CMK (cell line): ENCODE data around the gene ITPKB.
"Not testable (repeated sequence)": the region's sequence is repeated elsewhere in the genome, so short reads cannot be mapped to it uniquely, and the experiment has no call there.

Experiments used
- DNase-seq: peaks from one replicate; pipeline ENCODE4 v3.0.0-alpha.2; 2010; ENCODE audit warnings: low read depth

ITPKB gene

DNA sequence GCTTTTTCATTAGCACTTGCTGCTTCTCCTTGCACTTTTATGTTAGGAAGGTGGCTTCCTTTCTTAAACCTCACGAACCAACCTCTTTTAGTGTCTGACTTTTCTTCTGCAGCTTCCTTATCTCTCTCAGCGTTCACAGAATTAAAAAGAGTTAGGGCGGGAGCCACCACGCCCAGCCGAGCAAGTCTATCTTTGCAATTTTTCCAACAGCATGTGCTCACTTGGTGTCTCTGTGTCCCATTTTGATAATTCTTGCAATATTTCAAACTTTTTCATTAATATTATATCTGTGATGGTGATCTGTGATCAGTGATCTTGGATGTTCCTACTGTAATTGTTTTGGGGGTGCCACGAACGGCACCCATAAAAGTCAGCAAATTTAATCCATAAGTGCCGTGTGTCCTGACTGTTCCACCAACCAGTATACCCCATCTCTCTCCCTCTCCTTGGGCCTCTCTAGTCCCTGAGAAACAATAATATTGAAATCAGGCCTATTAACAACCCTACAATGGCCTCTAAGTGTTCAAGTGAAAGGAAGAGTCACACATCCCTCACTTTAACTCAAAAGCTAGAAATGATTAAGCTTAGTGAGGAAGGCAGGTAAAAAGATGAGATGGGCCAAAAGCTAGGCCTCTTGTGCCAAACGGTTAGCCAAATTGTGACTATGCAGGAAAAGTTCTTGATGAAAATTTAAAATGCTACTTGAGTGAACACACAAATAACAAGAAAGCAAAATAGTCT is 15.9 kb upstream of the ITPKB start:
- no peak for DNase-seq

DNA sequence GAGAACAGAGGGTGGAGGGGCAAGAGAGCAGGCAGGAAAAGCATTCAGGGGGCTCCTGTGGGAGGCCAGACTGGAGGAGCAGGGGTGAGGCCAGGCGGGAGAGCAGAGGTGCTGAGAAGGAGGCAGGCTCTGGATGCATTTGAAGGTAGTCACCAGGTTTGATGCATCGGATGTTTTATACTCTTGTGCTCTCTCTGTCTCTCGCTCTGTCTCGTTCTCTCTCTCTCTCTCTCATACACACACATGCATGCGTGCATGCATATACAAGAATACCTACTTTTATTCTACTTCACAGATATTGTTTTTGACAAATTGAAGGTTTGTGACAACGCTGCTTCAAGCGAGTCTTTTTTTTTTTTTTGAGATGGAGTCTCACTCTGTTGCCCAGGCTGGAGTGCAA is 15.0 kb upstream of the ITPKB start:
- DNase-seq: no peak

DNA sequence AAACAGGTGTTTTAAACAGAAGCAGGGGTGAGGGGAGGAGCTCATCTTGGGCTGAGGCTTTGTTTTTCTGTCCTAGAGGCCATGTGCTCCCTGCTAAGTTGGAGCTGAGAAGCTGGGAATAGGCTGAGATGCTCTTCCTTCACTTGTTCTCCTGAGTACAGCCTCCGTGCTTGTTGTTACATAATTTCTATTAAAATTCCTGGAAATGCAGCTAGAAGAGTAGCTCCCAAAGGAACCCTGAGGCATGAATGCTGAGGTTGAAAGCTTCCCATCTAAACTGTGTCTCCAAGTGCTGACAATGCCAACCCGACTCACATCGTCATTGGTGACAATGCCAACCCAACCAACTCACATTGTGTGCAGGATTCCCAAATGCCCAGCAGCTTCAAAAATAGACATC is 12.6 kb upstream of the ITPKB start:
- no peak for DNase-seq

DNA sequence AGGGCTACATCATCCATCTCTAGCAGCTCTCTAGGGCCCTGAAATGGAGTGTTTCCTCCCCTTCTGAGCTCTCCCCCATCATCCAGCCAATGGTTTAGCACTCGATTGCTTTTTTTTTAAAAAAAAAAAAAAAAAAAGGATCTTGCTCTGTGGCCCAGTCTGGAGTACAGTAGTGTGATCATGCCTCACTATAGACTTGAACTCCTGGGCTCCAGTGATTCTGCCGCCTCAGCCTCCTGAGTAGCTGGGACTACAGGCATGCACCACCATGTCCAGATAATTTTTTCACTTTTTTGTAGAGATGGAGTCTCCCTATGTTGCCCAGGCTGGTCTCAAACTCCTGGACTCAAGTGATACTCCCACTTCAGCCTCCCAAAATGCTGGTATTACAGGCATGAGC is 12.1 kb upstream of the ITPKB start:
- DNase-seq: no peak

DNA sequence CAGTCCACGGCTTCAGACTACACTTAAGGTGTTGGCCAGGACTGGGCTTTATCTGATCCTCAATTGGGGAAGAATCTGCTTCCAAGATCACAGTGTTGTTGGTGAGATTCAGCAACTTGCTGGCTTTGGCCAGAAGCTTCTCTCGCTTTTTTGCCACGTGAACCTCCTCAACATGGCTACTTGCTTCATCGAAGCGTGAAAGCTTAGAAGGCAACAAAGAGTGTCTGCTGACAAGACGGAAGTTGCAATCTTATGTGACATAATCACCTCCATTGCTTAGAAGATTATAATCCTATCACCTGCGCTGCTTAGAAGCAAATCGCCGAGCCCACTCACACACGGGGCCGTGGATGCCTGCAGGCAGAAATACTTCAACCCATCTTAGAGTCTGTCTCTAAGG is 10.4 kb upstream of the ITPKB start:
- no peak for DNase-seq

DNA sequence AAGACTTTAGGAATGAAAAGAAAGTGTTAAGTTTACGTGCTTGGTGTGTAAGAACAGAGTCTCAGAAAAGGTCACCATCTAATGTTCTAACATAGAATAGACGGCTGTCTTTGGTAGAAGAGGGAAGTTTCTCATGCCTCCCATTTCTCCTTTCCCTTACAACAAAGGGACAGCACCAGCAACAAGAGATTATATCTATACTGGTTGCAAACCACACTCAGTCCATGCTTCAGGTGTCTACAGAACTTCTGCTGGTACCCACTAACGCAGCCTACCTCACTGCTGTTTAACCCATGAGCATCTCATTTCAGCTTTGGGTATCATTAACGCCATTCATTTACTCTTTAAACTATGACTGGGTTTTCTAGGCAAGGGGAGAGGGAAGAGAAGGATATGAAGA is 9.2 kb upstream of the ITPKB start:
- no peak for DNase-seq

DNA sequence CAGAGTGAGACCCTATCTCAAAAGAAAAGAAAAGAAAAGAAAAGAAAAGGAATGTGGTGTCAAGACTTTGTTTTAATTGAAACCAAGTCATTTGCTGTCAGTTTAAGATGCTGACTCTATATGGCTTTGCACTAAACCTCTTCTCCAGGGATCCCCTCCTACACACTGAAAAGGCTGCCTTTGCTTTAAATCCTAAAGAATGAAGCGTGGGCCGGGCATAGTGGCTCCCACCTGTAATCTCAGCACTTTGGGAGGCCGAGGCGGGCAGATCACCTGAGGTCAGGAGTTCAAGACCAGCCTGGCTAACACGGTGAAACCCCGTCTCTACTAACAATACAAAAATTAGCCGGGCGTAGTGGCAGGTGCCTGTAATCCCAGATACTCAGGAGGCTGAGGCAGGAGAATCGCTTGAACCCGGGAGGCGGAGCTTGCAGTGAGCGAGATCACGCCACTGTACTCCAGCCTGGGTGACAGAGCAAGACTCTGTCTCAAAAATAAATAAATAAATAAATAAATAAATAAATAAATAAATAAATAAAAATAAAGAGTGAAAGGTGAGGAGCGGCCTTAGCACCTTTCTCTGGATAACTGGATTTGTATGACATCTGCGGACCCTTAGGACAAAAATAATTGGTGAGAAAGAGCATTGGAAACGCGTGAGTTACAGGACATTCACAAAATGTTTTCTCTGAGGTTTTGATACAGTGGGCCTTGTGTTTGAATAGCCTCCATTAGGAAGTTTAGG is 8.6 kb upstream of the ITPKB start:
- DNase-seq: not testable (repeated sequence)

DNA sequence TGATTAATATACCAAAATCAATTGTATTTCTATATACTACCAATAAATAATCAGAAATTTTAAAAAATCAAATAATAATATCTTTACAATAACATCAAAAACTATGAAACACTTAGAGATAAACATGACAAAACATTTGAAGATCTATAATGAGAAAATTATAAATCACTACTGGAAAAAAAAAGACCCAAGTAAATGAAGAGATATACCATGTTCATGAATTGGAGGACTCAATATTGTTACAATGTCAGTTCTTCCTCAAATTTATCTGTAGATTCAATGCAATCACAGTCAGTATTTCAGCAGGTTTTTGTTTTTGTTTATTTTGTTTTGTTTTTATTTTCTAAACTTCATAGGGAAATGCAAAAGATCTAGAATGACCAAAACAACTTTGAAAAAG is 4.2 kb upstream of the ITPKB start:
- DNase-seq: no peak

DNA sequence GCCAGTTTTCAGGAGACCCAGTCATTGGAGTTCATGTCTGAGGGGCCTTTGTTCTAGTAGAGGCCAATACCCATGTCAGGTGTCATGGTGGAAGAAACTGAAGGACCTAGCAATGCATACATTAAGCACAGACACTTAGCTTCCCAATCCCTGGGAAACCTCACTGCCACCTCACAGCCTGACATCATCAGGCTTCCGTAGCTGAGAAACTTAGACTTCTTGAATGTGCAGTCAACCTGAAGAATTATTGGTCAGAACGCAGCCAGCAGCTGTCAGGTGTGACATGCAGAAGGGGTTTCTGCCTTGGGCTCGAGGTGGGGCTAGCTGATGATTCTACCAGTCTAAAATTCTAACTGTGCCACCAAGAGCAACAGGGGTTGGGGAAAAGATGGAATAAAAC is 1.9 kb upstream of the ITPKB start:
- no peak for DNase-seq

DNA sequence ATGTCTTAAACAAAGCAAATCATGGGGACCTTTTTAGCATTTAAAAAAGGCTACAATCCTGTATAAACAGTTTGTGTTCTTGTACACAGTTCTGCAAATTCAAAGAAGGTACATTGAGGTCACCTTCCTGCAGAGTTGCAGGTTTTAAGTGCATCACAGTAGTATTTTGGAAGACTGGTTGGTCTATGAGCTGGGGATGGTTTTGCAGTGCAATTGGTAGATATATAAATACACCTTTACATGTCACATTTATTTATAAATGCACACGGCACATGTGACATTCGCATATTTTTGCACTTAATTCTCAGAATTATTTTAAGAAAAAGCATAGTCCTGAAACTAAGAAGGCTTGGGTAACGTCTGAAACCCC is 599 bp upstream of the ITPKB start:
- no peak for DNase-seq

DNA sequence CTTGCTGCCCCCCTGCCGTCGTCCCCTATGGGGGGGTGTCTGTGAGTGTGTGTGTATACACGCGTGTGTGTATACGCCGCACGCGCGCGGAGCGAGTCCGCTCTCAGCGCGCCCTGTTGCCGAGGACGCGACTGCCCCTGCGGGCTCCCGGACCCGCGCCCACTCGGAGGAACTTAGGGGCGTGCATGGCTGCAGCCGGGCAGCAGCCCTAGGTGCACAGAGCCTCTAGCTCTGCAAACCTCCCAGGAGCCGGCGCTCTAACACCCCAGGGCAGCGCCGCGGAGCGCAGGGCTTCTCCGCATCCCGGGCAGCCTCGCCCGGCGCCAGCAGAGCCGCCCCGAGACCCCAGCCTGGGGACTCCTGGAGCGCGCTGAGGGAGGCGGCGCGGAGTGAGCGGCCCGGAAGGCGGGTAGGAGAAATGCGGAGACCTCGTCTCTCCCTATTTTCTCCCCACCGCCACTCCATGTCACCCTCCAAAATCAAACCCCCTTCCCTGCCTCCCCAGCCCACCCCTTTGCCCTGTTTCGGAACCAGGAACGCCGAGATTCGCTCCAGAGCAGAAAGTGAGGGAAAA is 574 bp downstream of the ITPKB start:
- DNase-seq: peak; percentile 32

DNA sequence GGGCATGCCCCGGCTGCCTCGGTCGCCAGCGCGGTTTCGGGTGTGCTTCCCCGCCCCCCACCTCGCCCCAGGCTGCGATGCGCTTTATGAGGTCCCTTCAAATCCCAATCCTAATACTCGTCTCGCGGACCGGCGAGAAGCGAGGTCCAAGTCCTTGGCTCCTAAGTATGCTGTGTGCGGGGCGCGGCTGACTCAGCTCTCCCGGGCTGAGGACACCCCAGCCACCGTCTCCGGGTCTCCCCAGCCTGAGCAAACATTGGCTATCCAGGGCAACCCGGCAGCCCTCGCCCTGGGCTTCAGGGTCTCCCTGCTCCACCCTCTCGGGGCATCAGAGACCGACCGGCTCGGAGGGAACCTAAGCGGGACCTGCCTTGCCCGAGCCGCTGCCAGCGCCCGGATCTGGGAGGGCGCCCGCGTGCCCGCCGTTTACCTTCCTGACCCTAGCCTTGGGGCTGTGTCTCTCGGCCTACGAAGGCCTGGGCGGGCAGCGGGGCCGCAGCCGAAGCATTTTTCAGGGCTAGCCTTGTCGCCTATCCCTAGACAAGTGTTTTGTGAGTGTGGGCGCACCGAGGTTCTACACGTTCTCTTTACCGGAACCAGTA is 1.2 kb downstream of the ITPKB start:
- DNase-seq: no peak

DNA sequence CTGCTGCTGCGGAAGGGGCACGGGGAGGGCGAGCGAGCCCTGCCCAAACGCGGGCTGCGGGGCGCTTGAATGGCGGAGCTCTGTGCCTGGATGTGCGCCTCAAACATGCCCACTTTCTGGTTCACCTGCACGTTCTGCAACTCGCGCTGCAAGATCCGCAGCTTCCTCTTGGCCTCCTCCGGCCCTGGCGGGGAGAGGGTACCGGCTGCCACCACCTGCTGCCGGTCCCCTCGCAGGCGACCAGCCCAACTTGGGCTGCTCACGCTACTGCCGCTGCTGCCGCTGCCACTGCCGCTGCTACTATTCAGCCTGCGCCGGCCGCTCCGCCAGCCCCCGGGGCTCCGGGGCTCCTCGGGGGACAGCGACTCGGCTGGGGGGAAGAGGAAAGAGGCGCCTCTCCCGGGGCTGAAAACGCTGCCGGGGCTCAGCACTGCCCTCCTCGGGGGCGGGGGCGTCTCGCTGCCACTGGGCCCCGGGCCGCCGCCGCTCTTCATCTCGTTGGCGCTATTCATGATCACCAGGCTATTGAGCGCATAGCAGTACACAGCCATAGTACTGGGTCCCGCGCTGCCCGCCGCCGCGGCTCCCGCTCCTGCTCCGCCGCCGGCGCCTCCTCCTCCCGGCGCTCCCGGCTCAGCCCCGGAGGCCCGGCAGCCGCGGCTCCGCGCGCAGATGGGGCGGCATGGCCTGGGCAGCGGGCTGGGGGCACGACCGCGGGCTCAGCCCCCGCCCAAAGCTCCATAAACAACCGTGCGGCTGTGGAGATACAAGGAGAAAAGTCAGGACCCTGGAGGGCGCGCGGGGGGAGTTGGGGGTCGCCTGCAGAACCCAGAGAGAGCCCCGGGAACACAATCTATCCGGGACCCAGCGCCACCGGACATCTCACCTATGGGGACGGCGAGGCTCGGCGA is 1.9 kb downstream of the ITPKB start:
- no peak for DNase-seq

DNA sequence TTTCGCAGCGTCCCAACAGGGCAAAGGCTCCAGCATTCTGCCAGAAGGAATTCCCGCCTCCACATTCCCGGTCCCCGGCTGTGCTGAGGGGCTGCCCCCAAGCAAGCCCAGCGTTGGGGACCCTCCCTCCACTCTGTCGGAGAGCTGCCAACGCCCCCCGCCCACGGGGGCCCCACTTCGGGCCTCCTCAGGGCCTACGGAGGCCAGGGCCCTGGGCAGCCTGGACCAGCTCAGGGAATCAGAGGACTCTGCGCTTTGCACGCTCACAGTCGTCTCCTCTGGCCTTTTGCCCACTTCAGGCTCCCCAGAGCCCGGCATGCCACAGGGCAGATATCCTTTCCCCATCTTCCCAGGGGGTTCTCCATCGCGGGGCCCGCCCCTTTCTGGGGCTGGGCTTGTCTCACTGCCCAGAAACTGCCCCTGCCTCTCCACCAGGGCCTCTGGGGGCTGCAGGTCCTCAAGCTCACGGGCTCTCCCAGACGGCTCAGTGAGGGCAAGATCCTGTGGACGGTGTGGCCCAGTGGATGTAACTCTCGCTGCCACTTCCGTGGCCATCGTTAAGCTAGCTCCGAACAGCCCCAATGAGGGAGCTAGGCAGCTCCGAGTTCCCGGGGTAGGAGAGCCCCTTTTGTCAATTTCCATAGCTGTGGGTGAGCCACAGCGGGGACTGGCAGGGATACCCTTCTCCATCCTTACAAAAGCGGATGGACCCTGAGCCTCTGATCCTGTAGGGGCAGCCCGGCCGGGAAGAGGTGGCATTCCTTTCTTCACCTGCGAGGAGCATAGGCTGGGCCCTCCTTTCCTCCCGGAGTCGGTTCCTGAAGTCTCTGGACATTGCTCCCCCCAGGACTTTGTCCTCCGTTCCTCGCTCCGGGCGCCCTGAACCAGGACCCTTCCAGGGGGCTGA is 2.8 kb downstream of the ITPKB start:
- DNase-seq: no peak

DNA sequence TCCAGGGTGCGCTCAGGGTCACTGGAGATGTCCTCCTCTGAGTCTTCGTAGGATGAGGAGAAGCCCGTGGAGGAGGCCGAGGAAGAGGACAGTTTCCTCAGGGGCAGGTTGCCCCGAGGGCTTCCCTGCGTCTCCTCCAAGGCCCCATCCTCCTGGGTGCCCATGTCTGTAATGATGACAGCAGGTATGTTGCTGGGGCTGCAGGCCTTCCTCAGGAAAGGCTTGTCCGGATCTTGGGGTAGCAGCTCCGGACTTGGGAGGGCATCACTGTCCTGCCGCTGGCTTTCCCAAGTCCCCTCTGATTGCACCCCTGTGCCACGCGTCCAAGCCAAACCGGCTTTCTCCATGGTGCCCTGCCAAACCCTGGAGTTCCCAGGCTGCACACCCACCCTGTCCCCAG is 3.5 kb downstream of the ITPKB start:
- no peak for DNase-seq

DNA sequence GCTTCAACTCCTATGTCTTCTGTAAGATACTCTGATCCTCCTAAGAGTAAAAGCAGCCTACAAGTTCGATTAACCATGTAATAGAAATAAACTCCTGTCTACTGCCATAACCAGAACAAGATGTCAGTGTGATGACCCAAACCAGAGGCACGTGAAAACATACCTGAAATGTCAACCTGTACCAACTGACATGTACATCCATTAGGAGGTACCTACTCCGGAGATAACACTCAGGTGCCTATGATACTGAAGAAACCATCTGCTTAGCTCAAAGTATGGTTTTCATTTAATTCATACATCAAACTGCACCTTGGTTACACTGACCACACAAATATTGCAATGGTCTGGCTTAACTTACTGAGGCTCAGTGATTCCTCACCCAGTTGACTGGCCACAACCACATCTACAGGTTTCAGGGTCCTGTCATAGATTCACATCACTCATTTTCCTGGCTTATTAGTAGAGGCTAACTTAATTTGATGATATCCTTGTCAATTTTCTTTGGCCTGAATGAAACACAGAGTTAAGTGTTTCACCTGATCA is 4.4 kb downstream of the ITPKB start:
- DNase-seq: no peak

DNA sequence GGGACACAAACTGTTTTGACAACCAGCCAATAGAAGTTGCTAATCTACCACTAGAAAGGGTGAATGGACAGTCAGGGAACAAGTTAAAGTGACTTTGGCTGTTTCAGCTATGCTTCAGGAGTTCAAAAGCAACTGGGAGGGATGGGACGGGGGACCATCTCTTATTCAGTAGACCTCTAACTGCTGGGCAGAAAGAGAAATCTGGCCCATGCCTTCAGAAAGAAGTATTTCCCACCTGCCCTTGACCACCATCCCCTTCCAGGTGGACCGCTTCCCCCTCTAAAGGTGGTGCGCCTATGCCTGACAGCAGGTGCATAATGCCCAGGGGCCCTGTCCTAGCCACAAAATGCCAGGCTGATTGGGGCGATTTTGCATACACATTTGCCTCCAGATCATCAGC is 5.2 kb downstream of the ITPKB start:
- no peak for DNase-seq

DNA sequence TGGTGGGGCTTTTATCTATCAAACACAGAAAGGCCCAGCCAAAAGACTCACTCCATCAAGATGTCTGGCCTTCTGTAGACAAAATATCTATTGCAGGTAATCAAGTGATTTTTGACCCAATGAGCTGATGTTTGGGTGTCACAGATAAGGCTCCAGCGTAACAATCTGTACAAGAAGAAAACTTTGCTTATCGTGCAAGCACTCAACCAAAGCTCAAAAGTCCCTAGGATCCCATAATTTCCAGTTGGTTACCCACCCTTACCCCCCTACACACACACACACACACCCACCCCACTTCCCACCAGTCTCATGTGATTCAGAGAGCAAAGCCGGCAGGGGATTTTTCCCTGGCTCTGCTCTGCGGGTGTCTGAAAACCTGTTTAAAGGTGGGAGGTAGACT is 5.8 kb downstream of the ITPKB start:
- DNase-seq: no peak

DNA sequence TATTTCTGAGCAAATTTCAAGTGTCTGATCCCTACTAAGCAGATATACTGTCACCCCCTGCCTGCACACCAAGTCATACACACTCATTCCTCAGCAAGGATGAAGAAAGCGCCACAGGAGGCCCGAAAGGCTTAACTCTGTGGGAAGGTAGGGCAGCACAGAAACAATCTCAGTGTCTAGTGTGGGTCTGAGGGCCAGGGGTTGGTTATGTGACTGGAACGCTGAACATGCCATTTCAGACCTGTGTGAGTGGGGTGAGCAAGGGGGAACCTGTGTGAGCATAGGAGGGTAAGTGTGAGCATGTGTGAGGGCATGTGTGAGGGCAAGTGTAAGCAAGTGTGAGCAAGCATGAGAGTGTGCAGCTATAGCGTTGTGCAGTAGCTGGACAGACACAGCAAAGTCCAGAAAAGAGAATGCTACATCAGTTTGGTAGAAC is 6.2 kb downstream of the ITPKB start:
- DNase-seq: no peak

DNA sequence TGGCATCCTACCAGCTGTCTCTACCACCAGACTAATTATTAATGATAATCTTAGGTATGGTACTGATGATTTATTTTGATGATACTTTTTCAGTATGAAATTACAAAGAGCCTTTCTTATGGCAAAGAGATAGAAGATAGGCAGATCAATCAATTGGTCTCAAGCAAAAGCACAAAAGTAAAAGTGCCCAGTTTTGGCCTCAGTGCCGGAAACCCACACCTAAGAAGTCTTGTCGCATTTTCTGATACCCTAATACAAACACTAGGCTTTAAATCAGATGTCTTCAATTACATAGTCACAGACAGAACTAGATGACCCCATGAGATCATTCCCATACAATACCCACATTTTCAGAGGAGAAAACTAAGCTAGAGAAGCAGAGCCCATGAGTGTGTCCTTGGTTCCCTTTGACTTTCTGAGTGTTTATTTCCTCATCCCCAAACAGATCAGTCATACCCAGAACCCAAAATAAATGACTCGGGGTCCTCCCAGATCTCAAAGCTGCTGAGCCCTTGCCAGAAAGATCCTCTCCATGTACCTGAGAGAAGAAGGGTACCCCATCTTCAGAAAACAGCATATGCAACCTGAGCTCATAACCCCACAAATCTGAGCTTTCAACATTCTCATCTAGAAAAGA is 7.7 kb downstream of the ITPKB start:
- DNase-seq: no peak
